Glutamatergic neuron (in vitro differentiated cells): ENCODE measurements around the gene PPP2R5D. TPM values are rescaled to one million over a fixed set of nuclear protein-coding genes. Genes with fewer than 3 reads are reported as not detected.

Source experiments
- DNase-seq: peaks from one replicate; pipeline ENCODE4 v3.0.0; 2022
- H3K27ac Mint-ChIP-seq: one replicate; pipeline ENCODE4 v1.8.0; 2020; ENCODE audit warnings: mild to moderate bottlenecking, mixed read lengths, inconsistent platforms; ENCODE audit not compliant: unreplicated experiment
- H3K27me3 Mint-ChIP-seq: one replicate; pipeline ENCODE4 v1.8.0; 2020; ENCODE audit warnings: mild to moderate bottlenecking, moderate library complexity, mixed read lengths, inconsistent platforms; ENCODE audit not compliant: unreplicated experiment
- H3K36me3 Mint-ChIP-seq: one replicate; pipeline ENCODE4 v1.8.0; 2020; ENCODE audit warnings: mild to moderate bottlenecking, mixed read lengths, inconsistent platforms; ENCODE audit not compliant: unreplicated experiment
- H3K4me1 Mint-ChIP-seq: one replicate; pipeline ENCODE4 v1.8.0; 2020; ENCODE audit warnings: mild to moderate bottlenecking, low read depth, mixed read lengths, inconsistent platforms; ENCODE audit not compliant: unreplicated experiment
- H3K4me3 Mint-ChIP-seq: one replicate; pipeline ENCODE4 v1.8.0; 2020; ENCODE audit warnings: mild to moderate bottlenecking, mixed read lengths, inconsistent platforms; ENCODE audit not compliant: unreplicated experiment
- H3K9me3 Mint-ChIP-seq: one replicate; pipeline ENCODE4 v1.8.0; 2020; ENCODE audit warnings: mild to moderate bottlenecking, moderate library complexity, mixed read lengths, inconsistent platforms; ENCODE audit not compliant: unreplicated experiment
- total RNA-seq: library from RNA; stranded (reverse); fragmentation: NEBNext Ultra II Directional; extraction: Animal tissue kit (Norgen Biotek cat#: 25700); gene quantifications from one replicate; pipeline ENCODE4 v1.2.1, GENCODE V29; 2021; ENCODE audit not compliant: unreplicated experiment
- TF ChIP-seq, protein P1 (sequence below): fragments of 200-600 bp; sonication (generic); IDR thresholded peaks from one replicate; pipeline ENCODE4 v1.5.0; 2021; ENCODE audit not compliant: partially characterized antibody, unreplicated experiment

PPP2R5D gene
- total RNA-seq, 1 donor from 2014 or later: 59.1 TPM

DNA sequence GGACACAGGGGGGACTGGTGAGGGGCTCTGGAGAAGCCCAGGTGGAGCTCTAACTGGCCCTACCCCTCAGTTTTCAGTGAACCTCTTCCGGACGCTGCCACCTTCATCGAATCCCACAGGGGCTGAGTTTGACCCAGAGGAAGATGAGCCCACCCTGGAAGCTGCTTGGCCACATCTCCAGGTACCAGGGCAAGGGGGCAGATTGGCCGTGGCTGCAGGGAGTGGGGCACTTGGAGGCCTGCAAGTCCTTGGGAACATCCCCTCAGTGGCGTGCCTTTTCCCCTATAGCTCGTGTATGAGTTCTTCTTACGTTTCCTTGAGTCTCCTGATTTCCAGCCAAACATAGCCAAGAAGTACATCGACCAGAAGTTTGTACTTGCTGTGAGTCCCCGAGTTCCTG is 22.8 kb downstream of the PPP2R5D start:
- Mint-ChIP-seq H3K36me3 (no peaks in the 10 kb centered on the region), H3K27ac (no peak overlapping the region), H3K9me3 (peaks cover under 1% of the 10 kb centered on the region), H3K27me3 (peaks cover 3% of the 10 kb centered on the region), H3K4me1 (no peaks in the 10 kb centered on the region), H3K4me3 (no peak overlapping the region)
- no peak for DNase-seq
- TF ChIP-seq, protein P1, sequence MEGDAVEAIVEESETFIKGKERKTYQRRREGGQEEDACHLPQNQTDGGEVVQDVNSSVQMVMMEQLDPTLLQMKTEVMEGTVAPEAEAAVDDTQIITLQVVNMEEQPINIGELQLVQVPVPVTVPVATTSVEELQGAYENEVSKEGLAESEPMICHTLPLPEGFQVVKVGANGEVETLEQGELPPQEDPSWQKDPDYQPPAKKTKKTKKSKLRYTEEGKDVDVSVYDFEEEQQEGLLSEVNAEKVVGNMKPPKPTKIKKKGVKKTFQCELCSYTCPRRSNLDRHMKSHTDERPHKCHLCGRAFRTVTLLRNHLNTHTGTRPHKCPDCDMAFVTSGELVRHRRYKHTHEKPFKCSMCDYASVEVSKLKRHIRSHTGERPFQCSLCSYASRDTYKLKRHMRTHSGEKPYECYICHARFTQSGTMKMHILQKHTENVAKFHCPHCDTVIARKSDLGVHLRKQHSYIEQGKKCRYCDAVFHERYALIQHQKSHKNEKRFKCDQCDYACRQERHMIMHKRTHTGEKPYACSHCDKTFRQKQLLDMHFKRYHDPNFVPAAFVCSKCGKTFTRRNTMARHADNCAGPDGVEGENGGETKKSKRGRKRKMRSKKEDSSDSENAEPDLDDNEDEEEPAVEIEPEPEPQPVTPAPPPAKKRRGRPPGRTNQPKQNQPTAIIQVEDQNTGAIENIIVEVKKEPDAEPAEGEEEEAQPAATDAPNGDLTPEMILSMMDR: no peak

DNA sequence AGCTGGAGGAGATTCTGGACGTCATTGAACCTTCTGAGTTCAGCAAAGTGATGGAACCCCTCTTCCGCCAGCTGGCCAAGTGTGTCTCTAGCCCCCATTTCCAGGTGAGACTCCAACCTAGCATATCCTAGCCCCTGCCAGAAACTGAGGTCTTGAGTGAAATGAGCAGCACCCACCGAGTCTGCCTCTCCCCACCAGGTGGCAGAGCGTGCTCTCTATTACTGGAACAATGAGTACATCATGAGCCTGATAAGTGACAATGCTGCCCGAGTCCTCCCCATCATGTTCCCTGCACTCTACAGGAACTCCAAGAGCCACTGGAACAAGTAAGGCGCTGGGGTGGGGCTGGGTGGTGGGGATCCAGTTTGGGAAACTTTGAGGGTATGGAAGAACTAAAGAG is 24.8 kb downstream of the PPP2R5D start:
- peak; percentile 53 for DNase-seq
- no peaks in the 10 kb centered on the region for H3K36me3 Mint-ChIP-seq
- peaks cover 5% of the 10 kb centered on the region for H3K9me3 Mint-ChIP-seq
- TF ChIP-seq, protein P1: peak; percentile 18
- no peak overlapping the region for H3K27ac Mint-ChIP-seq
- H3K4me3 Mint-ChIP-seq: no peak overlapping the region
- peaks cover 8% of the 10 kb centered on the region for H3K27me3 Mint-ChIP-seq
- H3K4me1 Mint-ChIP-seq: peaks cover 7% of the 10 kb centered on the region

DNA sequence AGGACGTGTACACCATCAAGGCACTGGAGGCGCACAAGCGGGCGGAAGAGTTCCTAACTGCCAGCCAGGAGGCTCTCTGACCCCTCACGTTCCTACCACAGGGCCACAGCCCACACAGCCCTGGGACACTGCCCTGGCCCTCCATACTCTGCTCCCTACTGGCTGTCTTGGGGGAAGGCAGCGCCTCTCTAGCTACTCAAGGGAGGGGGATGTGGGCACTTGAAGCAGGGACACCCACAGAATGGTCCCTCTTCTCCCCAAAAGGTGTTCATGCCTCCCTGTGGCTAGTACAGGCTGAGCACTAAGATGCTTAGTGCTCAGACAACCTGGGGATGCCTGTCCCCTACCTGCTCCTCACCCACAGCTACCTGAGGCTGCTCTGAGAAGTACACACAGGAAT is 26.8 kb downstream of the PPP2R5D start:
- TF ChIP-seq, protein P1: no peak
- Mint-ChIP-seq H3K27me3 (peaks cover 13% of the 10 kb centered on the region), H3K27ac (no peak overlapping the region), H3K36me3 (no peaks in the 10 kb centered on the region), H3K9me3 (peaks cover 9% of the 10 kb centered on the region), H3K4me1 (peaks cover 18% of the 10 kb centered on the region), H3K4me3 (no peak overlapping the region)
- DNase-seq: no peak

DNA sequence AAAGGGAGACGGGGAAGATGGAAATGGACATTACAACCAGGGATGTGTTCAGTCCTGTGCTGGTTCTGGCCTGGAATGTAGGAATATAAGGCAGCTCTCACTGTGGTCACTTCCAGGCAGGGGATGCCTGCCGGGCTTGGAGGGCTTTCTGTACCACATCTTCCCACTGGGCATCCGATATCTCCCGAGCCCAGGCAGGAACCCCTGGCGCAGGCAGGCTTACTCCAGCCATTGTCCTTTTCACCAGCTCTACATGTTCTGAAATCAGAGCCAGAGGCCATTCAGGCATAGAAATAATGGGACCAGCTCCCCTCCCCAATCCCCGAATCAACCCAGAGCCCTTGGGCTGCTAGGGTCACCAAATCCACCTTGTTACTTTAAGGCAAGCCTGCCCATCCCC is 28.0 kb downstream of the PPP2R5D start:
- Mint-ChIP-seq H3K27ac (no peak overlapping the region), H3K36me3 (no peaks in the 10 kb centered on the region), H3K4me3 (peak overlapping the region; percentile 69), H3K9me3 (peaks cover 9% of the 10 kb centered on the region), H3K27me3 (peaks cover 13% of the 10 kb centered on the region), H3K4me1 (peaks cover 21% of the 10 kb centered on the region)
- DNase-seq: no peak
- TF ChIP-seq, protein P1: no peak

DNA sequence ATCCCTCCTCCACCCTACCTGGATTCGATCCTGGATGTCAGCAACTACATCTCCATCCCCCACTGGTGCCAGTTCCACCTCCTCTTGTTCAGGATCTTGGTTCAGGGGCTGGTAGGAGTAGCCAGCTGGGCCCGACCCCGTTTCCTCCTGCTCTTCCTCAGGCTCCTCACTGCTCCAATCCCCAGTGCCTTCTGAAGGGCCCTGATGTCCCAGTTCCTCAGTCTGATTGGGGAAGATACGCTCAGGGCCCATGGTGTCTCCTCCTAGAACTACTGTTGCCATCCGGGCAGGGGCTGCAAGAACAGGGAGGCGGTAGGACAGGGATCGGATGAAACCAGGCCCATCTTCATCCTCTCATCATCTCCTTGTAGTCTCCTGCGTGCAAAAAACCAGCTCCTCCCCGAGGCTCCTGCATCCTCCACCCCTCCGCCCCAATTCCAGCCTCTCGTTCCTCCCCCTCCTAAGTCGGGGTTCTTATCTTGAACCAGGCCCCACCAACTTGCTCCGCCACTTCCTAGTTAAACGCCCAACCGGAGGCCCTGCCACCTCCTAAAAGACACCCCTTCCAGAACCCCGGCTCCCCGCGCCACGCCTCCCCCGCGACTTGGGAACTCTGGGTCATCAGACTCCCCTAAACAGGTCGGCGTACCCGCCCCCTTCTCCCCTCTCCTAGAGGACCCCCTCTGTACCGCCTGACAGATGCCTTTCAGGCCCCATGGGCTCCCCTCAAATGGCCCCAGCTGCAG is 28.9 kb downstream of the PPP2R5D start:
- DNase-seq: no peak
- peak overlapping the region; percentile 76 for H3K27ac Mint-ChIP-seq
- no peaks in the 10 kb centered on the region for H3K36me3 Mint-ChIP-seq
- H3K9me3 Mint-ChIP-seq: peaks cover 10% of the 10 kb centered on the region
- TF ChIP-seq, protein P1: no peak
- H3K4me3 Mint-ChIP-seq: peak overlapping the region; percentile 98
- peaks cover 13% of the 10 kb centered on the region for H3K27me3 Mint-ChIP-seq
- peaks cover 24% of the 10 kb centered on the region for H3K4me1 Mint-ChIP-seq
